Endodermal cell (in vitro differentiated cells): Measurements from ENCODE around the gene VASH2. TPM values are rescaled to one million over a fixed set of nuclear protein-coding genes. Genes with fewer than 3 reads are reported as not detected.
"Not testable (repeated sequence)": the region's sequence is repeated elsewhere in the genome, so short reads cannot be mapped to it uniquely, and the experiment has no call there.

Experiments used
- DNase-seq: peaks from one replicate; pipeline ENCODE4 v3.0.0-alpha.2; 2017
- H3K27ac ChIP-seq: 2 replicates; pipeline ENCODE4 v1.5.1; 2013; ENCODE audit warnings: mild to moderate bottlenecking, low read depth, low read length, moderate library complexity
- H3K27me3 ChIP-seq: 2 replicates; pipeline ENCODE4 v1.6.1; 2013; ENCODE audit warnings: mild to moderate bottlenecking, low read length, moderate library complexity; ENCODE audit not compliant: insufficient read depth, control insufficient read depth, poor library complexity, severe bottlenecking
- H3K36me3 ChIP-seq: 2 replicates; pipeline ENCODE4 v1.7.0; 2013; ENCODE audit warnings: mild to moderate bottlenecking, low read length, moderate library complexity; ENCODE audit not compliant: control insufficient read depth, insufficient read depth
- H3K4me1 ChIP-seq: one replicate; pipeline ENCODE4 v1.7.0; 2013; ENCODE audit warnings: low read length; ENCODE audit not compliant: control insufficient read depth, insufficient read depth
- H3K4me3 ChIP-seq: 2 replicates; pipeline ENCODE4 v1.5.1; 2013; ENCODE audit warnings: mild to moderate bottlenecking, low read length, moderate library complexity
- H3K9ac ChIP-seq: 2 replicates; pipeline ENCODE4 v1.6.1; 2013; ENCODE audit warnings: mild to moderate bottlenecking, low read length, moderate library complexity; ENCODE audit not compliant: poor library complexity, severe bottlenecking; ENCODE audit errors: extremely low read depth
- H3K9me3 ChIP-seq: 2 replicates; pipeline ENCODE4 v1.6.1; 2013; ENCODE audit warnings: mild to moderate bottlenecking, low read length, moderate library complexity; ENCODE audit not compliant: control insufficient read depth
- H3K27ac Mint-ChIP-seq: 2 replicates; pipeline ENCODE4 v1.8.0; 2020; ENCODE audit warnings: mixed read lengths
- H3K27me3 Mint-ChIP-seq: 2 replicates; pipeline ENCODE4 v1.8.0; 2021; ENCODE audit warnings: mild to moderate bottlenecking, mixed read lengths; ENCODE audit not compliant: insufficient read depth
- H3K36me3 Mint-ChIP-seq: 2 replicates; pipeline ENCODE4 v1.8.0; 2020; ENCODE audit warnings: low read depth, mixed read lengths
- H3K4me1 Mint-ChIP-seq: 2 replicates; pipeline ENCODE4 v1.8.0; 2020; ENCODE audit warnings: mixed read lengths
- H3K4me3 Mint-ChIP-seq: 2 replicates; pipeline ENCODE4 v1.8.0; 2020; ENCODE audit warnings: mild to moderate bottlenecking, moderate library complexity, mixed read lengths
- H3K9me3 Mint-ChIP-seq: 2 replicates; pipeline ENCODE4 v1.8.0; 2020; ENCODE audit warnings: mild to moderate bottlenecking, mixed read lengths
- WGBS, 2 experiments: methylation state at CpG; one replicate each; pipeline versions ENCODE4 v1.1.5 to v1.1.7; 2013; ENCODE audit warnings: missing lambda C conversion rate in 2 of 2, mixed read lengths in 1 of 2; ENCODE audit not compliant: insufficient coverage in 1 of 2, insufficient read length in 1 of 2; 5-methylcytosine and 5-hydroxymethylcytosine counted together
- total RNA-seq, 2 donors: library from RNA; stranded (reverse); fragmentation: NEBNext Ultra II Directional in 1 of 2; extraction: Animal tissue kit (Norgen Biotek cat#: 25700) in 1 of 2; gene quantifications; 2 replicates in 1 of 2; 3 replicates in 1 of 2; pipeline ENCODE4 v1.2.1, GENCODE V29; 2021
- TF ChIP-seq, protein P1 (sequence below): fragments of 200-600 bp; sonication (generic); conservative IDR thresholded peaks from 2 replicates; pipeline ENCODE4 v1.5.0; 2021; ENCODE audit warnings: antibody characterized with exemption, mild to moderate bottlenecking

VASH2 gene
- total RNA-seq, 2 donors from 2014 or later, result 13.7 to 30.2 TPM

DNA sequence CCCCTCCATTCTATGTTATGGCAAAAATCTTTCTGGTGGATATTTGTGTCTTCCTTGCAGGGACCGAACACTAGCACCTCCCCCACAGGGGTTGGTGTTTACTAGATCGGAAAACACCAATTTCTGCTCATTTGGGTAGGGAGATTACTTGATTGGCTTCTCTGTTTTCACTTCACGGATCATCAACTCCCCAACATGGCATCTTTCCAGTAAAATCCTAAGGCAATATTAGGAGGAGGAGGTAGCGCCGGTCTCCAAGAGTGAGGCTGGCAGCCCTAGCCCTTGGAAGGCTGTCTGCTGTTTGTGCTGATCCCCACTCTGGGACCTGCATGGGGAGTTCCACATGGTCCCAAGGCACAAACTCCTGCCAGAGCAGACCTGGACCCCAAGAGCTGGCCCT lies 12.2 kb downstream of the VASH2 start:
- Mint-ChIP-seq H3K4me3 (no peak overlapping the region), H3K9me3 (no peaks in the 10 kb centered on the region), H3K36me3 (peaks cover 45% of the 10 kb centered on the region), H3K4me1 (no peaks in the 10 kb centered on the region), H3K27me3 (no peaks in the 10 kb centered on the region), H3K27ac (no peak overlapping the region)
- H3K27ac ChIP-seq, result no peak overlapping the region
- H3K9me3 ChIP-seq, result no peaks in the 10 kb centered on the region
- H3K27me3 ChIP-seq, result no peaks in the 10 kb centered on the region
- no peak overlapping the region for H3K9ac ChIP-seq
- peaks cover 22% of the 10 kb centered on the region for H3K36me3 ChIP-seq
- 97 to 100% methylated on average over 3 to 5 of the region's 5 CpGs for WGBS, 2 experiments
- H3K4me3 ChIP-seq, result no peak overlapping the region
- TF ChIP-seq, protein P1, sequence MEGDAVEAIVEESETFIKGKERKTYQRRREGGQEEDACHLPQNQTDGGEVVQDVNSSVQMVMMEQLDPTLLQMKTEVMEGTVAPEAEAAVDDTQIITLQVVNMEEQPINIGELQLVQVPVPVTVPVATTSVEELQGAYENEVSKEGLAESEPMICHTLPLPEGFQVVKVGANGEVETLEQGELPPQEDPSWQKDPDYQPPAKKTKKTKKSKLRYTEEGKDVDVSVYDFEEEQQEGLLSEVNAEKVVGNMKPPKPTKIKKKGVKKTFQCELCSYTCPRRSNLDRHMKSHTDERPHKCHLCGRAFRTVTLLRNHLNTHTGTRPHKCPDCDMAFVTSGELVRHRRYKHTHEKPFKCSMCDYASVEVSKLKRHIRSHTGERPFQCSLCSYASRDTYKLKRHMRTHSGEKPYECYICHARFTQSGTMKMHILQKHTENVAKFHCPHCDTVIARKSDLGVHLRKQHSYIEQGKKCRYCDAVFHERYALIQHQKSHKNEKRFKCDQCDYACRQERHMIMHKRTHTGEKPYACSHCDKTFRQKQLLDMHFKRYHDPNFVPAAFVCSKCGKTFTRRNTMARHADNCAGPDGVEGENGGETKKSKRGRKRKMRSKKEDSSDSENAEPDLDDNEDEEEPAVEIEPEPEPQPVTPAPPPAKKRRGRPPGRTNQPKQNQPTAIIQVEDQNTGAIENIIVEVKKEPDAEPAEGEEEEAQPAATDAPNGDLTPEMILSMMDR, result no peak
- DNase-seq, result no peak
- no peaks in the 10 kb centered on the region for H3K4me1 ChIP-seq

DNA sequence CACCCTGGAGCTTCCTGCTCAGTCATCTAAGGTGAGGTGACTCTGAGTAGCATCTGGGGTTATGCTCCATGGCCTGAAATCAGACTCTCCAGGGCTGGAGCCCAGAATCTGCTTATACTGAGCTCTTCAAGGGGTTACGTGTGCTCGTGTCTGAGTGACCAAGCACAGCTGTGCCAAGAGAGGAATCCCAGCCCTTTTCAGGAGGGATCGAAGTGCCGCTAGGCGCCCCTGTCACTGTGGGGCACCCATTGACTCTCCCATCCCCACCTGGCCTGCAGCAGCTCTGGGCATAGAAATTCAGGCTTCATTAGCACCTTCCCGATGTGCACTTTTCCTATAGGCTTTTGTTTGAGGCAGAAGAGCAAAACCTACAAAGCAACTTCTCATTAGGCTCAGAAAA lies 13.8 kb downstream of the VASH2 start:
- no peak for DNase-seq

DNA sequence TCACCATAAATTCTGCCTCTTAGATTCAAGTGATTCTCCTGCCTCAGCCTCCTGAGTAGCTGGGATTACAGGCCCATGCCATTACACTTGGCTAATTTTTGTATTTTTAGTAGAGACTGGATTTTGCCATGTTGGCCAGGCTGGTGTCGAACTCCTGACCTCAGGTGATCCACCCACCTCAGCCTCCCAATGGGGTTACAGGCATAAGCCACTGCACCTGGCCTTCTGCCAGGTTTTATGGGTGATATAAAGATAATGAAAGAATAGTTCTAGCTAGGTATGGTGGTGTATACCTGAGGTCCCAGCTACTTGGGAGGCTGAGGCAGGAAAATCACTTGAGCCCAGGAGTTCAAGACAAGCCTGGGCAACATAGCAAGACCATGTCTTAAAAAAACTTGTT lies 14.7 kb downstream of the VASH2 start:
- H3K36me3 ChIP-seq, result peaks cover 17% of the 10 kb centered on the region
- H3K27ac Mint-ChIP-seq, H3K4me3 ChIP-seq, H3K4me3 Mint-ChIP-seq, H3K27ac ChIP-seq, H3K9me3 ChIP-seq, H3K9me3 Mint-ChIP-seq, H3K9ac ChIP-seq, H3K27me3 ChIP-seq, H3K27me3 Mint-ChIP-seq, H3K4me1 Mint-ChIP-seq, DNase-seq, H3K4me1 ChIP-seq: not testable (repeated sequence)
- 100% methylated on average over 1 of the region's 1 CpG; no CpG with 5 or more reads in 1 of the 2 experiments for WGBS, 2 experiments
- H3K36me3 Mint-ChIP-seq, result peaks cover 50% of the 10 kb centered on the region

More for the DNA sequence above, 13.8 kb downstream of the VASH2 start:
- H3K4me3 ChIP-seq, result no peak overlapping the region
- H3K36me3 ChIP-seq, result peaks cover 20% of the 10 kb centered on the region
- H3K9ac ChIP-seq, result no peak overlapping the region
- H3K4me1 ChIP-seq, result no peaks in the 10 kb centered on the region
- H3K27me3 Mint-ChIP-seq, result no peaks in the 10 kb centered on the region
- H3K27ac ChIP-seq, result no peak overlapping the region
- H3K27ac Mint-ChIP-seq, result no peak overlapping the region
- no peaks in the 10 kb centered on the region for H3K9me3 ChIP-seq
- no peaks in the 10 kb centered on the region for H3K27me3 ChIP-seq
- WGBS, 2 experiments, result 96 to 98% methylated on average over 6 of the region's 6 CpGs
- H3K4me1 Mint-ChIP-seq, result peaks cover 5% of the 10 kb centered on the region
- no peaks in the 10 kb centered on the region for H3K9me3 Mint-ChIP-seq
- no peak overlapping the region for H3K4me3 Mint-ChIP-seq
- TF ChIP-seq, protein P1, result no peak
- H3K36me3 Mint-ChIP-seq, result peaks cover 49% of the 10 kb centered on the region

DNA sequence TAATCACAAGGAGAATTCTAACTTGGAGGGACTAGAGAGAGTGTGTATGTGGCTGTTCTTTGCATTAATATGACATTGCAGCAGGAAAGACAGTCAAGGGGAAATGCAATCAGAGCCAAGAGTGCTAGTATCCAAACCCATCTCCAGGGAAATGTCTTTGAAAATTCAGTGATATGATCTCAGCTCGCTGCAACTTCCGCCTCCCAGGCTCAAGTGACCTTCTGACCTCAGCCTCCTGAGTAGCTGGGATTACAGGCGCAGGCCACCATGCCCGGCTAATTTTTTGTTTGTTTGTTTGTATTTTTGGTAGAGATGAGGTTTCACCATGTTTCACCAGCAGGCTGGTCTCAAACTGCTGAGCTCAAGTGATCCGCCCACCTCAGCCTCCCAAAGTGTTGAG lies 16.3 kb downstream of the VASH2 start:
- Mint-ChIP-seq H3K36me3 (peaks cover 41% of the 10 kb centered on the region), H3K27me3 (no peaks in the 10 kb centered on the region), H3K27ac (no peak overlapping the region), H3K9me3 (no peaks in the 10 kb centered on the region), H3K4me3 (no peak overlapping the region), H3K4me1 (peaks cover 5% of the 10 kb centered on the region)
- no peaks in the 10 kb centered on the region for H3K27me3 ChIP-seq
- H3K36me3 ChIP-seq, result peaks cover 11% of the 10 kb centered on the region
- no peak for DNase-seq
- TF ChIP-seq, protein P1, result no peak
- 80 to 95% methylated on average over 4 to 5 of the region's 5 CpGs for WGBS, 2 experiments
- H3K4me3 ChIP-seq, result no peak overlapping the region
- H3K9ac ChIP-seq, result no peak overlapping the region
- H3K27ac ChIP-seq, result no peak overlapping the region
- H3K4me1 ChIP-seq, result no peaks in the 10 kb centered on the region
- no peaks in the 10 kb centered on the region for H3K9me3 ChIP-seq
